ENCODE results near the gene GNG7.
A peak's percentile ranks its signal among the peaks of the same experiment; 100 is the strongest.
"Not testable (repeated sequence)": the region's sequence is repeated elsewhere in the genome, so short reads cannot be mapped to it uniquely, and the experiment has no call there.

GNG7 gene

DNA sequence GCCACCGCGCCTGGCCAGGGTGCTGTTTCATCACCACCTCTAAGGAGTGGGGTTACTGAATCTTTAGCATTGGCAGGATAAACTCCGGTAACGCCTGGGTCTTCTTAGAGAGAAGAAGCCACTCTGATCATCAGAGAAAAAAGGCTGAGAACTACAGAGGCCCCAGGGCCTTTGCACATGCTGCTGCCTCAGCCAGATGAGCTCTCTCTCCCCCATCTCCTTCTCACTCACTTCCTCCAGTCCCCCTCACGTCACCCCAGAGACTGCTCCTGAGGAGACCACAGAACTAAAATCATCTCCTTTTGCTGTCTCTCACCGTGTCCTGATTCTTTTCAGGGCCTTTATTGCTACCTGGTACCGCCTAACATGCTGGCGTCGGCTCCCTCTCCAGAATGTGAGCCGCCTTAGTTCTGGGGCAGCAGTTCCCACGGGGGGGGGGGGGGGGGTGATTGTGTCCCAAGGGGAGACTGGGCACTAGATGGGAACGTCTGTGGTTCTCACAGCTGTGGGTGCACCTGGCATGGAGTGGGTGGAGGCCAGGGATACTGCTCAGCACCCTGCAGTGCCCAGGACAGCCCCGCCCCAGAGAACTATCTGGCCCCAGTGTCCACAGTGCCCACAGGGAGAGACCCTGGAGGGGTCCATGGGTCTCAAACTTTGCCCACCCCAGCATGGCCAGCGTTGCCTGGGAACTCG is 23.8 kb upstream of the GNG7 start:
- DNase-seq, result no peak

DNA sequence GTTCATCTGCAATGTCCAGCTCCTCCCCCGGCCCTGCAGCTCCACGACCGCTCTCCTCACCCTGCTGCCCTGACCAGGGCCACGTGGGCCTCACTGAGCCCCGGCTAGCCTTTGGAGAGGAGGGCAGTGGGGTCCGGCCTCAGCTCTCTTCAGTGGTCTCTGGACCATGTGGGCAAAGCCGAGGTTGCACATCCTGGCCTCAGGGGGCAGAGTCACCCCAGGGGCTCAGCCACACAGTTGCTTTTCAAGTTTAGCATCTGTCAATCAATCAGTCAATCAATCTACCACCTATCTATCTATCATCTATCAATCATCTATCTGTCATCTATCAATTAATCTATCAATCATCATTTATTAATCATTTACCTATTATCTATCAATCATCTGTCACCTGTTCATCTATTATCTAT is 21.7 kb upstream of the GNG7 start:
- DNase-seq, result no peak

DNA sequence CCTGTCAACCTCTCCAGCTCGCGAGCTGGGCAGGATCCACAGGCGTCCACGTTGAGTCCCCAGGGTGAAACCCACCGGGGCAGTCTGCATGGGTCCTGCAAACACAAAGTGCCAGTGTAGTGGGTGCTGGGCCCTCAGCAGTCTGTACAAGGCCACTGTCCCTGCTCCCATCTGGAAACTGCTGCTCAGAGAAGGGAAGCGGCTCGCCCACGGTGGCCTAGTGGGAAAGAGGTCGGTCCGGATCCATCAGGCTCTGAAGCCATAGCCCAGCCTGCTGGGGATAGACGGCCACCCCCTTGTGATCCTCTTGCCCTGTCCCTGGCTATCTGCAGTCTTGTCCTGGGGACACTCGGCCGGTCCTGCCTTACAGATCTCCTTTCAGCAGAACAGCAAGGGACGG is 21.3 kb upstream of the GNG7 start:
- DNase-seq, result no peak

DNA sequence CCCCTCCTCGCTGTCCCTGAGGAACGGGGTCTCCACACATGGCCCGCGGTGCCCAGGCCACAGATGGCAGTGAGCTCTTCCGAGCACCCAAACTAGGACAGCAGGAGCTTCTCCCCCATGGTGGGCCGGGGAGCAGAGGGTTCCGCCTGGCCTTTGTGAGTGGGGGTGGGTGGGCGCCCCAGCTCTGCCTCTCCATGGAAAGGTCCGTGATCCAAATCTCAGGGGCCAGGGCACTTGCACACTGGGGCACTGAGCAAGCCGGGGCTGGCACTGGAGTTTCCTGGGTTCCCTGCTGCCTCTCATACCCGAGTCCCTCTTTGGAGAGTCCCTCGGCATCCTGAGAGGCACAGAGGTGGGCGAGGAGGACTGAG is 20.8 kb upstream of the GNG7 start:
- DNase-seq, result no peak

DNA sequence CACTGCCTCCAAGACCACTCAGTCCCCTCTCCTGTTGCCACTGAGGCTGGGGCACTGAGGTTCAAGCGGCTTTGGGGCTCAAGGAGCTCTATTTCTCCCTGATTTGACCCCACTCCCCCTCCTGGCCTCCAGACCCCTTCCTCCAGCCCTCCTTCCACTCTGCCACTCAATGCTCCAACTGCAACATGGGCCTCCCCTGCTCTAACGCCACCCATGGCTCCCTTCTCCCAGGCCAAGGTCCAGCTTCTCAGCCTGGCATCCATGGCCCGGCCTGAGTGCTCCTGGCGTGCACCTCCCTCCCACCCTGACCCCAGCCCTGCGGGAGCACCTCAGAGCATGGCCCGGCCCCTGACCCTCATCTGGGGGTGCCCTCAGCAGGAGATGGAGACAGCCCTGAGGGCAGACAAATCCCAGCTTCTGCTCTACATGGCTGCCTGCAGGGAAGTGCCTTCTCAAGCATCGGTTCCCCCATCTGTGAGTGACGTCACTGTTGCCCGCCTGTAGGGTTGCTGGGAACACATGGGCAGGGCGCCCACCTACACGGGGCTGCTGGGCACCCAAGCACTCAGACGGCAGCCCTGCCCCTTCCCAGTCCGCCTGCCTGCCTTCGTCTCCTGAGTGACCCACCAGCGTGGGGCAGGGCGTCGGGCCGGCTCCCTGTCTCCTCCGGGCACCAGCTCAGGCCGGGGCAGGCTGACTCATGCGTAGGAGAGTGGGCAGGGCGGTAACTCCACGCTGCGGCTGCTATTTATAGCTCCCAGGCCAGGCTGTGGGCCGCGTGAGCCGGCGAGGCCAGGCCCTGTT is 20.2 kb upstream of the GNG7 start:
- no peak for DNase-seq

DNA sequence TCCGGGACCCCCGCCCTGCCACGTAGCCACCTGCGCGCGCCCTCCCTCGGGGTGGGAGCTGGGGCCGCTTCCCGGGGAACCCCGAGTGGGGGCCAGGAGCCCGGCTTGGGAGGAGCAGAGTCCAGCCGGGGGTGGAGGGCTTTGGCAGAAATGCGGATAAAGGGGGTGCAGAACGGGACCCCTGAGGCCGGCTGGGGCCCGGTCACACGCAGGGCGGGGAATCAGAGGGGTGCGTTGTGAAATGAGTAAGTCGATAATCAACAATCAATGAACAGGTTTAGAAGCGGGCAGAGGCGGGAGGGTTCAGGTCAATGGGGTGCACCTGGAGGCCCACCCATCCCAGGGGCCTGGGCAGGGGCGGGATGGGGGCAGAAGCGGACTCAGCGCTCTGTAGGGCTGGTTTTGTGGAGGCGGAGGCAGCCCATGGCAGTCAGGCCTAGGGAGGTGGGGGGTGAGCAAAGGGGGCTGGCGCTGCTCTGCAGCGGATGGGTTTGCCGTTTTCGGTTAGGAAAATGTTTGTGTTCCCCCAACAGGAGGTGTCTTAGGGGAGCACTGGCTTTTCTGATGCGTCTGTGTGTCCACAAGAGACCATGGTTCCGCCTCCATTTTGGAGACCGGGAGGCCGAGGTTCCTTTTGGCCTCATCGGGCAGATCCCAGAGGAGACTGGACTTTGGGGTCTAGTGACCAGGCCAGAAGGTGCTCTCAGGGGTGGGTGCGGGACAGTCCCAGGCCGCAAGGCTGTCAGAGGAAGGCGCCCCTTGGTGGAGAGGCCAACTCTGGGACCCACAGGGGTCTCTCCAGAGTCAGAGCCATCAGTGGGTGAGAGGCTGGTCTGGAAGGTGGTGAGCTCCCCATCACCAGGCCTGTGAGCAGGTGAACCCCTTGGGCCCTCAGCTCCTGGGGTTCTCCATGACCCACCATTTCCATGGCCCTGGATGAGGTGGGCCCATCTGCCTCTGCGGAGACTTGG is 19.4 kb upstream of the GNG7 start:
- no peak for DNase-seq

DNA sequence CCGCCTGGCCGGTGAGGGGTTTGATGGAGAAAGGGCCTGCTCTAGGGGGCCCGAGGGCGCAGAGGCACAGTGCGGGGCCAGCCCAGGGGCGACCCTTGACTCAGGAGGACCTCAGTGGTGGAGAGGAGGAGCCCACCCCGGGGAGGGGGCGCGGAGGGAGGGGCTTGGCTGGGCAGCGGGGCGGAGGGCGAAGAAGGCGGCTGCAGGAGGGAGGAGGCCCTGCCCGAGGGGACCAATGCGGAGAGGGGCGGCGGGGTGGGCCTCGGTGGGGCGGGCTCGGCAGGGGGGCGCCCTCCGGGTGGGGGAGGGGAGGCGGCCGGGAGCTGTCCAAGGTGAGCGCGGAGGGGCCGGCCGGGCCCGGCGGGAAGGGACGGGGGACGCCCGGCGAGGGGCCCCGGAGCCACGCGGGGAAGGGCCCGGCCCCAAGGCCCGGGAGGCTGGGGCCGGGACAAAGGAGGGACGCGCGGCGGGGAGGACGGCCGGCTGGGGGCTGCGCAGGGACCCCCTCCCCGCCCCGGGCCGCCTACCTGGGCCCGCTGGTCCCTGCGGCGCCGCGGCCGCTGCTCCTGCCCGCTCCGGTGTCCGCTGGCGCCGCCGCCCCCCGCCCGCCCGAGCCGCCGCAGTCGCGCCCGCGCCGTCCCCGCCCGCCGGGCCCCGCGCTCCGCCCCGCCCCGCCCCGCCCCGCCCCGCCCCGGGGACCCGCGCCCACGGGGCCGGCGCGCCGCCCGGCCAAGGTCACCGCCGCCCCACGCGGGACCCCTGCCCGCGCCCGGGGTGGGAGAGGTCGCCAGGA is 18.5 kb upstream of the GNG7 start, which contains the start of gene DIRAS1:
DIRAS1 (minus strand) TSS at position 596 of the 793 bp plus-strand sequence. CDS start 3,566 bp downstream, outside the sequence.
- DNase-seq, result peak; percentile 28

DNA sequence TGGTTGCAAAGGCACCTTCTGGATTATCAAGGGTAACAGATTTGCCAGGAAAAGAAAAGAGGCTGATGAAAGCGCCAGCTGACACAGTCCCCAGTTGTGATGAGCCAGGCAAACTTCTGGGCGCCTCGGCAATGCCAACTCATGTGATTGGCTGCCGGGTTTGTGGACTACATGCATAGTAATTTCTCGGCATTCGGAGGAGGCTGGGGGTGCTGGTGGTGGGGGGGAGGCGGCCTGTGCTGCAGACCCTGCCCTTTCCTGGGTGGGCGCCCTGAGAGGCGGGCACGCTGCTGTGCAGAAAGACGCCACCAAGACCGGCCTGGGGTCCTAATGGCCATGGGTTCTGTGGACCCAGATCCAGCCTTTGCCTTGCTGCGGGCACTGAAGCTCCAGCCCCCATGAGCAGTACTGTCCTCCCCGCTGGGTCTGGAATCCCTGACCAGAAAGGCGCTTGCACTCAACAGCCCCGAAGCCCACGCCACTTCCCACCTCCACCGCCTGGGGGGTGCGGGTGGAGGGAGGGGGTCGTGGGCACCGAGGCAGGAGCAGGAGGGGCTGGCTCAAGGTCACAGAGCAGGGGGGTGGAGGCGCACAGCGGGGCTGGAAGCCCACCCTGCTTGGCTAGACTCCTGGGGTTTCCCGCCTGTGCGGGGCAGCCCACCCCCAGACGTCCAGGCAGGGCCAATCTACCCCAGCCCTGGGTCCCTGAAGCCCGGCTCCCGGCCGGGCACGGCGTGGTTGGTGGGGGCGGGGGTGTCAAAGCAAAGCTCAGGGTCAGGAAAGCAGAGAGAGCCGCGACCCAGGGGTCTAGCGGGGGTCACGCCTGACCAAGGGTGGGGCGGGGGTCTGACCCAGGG is 17.7 kb upstream of the GNG7 start:
- DNase-seq, result no peak

DNA sequence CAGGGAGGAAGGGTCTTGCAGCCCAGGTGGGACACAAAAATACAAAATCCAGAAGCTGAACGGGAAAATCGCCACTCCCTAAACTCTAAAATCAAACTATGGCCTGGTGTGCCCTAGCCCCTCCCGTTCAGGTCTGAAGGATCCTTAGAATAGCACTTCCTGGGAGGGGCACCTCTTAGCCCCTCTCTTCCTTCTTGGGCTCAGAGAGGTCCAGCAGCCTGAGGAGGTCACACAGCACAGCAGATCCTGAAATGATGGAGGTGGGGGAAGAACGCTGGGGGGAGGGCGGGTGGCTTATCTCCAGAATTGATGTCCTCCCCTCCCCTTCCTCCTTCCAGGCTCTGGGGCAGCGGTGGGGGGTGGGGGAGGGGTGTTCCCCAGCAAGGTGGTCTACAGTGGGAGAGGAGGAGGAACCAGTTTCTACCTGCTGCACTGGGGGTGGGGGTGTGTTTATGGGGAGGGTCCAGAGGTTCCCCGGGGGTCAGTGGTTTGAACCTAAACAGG is 16.8 kb upstream of the GNG7 start:
- DNase-seq, result no peak

DNA sequence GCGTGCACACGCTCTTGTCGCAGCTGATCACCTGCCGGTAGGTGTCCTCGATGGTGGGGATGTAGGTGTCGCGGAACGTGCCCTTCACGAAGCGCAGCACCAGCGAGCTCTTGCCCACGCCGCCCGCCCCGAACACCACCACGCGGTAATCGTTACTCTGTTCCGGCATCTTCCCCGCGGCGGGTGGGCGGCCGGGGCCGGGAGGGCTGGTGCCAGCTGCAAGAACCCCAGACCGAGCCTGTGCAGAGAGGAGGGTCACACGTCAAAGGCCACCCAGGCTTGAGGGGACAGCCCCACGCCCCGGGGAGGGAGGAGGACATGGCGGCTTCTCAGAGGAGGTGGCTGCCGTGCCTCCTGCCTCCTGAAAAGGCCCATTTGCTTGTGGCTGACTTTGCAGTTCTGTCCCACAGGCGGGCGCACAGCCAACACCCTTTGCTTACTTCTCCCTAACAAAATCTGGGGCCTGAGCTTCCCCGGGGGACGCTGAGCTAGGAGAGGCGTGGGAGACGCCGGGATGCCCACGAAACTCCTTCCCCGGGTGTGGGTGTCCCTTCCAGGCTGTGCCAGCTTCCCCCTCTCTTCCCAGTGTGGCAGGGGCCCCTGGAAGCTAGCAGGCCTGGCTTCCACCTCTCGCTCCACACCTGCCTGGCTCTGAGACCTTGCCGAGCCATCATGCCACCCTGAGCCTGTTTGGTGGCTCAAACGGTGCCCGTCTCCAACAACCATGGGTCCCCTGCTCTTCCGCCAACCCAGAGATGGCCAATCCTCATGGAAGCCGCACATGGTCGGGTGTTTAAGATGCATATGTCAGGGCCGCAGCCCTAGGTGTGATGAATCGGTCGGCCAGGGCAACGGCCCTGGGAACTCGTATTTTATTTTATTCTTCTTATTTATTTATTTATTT is 15.4 kb upstream of the GNG7 start:
- no peak for DNase-seq

DNA sequence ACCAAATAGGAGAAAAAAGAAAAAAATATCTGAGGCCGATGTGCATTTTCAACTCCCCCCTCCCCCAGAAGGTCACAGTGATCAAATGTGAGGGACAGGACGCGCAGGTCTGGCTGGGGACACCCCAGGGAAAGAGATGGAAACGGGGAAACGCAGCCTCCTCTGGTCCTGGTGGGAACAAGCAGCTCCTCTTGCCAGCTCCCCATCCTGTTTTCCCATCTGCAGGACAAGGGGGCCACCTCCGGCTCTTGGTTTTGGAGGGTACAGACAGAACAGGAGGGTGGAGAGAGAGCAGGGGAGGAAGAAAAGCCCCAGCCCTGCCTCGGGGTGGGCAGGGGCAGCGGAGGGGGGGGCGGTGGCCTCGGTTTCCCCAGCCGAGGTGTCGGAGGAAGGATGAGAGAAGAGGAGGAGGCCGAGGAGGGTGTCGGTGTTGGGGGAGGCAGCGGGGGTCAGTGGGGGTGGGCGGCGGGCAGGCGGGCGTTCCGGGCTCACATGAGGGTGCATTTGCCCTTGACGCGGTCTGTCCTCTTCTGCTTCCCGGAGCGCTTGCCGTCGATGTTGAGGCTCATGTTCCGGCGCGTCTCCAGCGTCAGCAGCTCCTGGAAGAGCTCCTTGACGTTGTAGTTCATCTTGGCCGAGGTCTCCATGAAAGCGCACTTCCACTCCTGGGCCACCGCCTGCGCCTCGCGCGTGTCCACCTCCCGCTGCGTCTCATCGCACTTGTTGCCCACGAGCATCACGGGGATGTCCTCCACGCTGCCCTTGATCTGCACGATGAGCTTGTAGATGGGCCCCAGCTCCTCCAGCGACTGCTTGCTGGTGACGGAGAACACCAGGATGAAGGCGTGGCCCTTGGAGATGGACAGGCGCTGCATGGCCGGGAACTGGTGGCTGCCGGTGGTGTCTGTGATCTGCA is 14.5 kb upstream of the GNG7 start:
- no peak for DNase-seq

DNA sequence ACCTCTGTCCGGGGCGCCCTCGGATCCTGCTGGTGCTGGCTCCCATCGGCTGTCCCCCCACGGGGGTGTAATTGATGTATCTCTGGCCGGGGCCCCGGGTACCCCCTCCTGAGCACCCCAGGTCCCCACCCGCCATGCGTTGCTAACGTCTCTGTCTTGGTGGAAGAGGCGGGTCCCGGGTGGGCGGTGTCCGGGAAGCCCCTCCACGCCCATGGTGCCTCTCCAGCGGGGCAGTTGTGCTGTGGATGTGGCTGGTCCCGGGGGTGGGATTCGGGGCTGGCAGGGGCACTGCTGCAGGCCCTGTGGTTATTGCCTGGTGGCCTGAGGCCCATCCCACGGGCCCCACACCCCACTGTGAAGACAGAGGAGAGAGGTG is 13.8 kb upstream of the GNG7 start:
- no peak for DNase-seq

DNA sequence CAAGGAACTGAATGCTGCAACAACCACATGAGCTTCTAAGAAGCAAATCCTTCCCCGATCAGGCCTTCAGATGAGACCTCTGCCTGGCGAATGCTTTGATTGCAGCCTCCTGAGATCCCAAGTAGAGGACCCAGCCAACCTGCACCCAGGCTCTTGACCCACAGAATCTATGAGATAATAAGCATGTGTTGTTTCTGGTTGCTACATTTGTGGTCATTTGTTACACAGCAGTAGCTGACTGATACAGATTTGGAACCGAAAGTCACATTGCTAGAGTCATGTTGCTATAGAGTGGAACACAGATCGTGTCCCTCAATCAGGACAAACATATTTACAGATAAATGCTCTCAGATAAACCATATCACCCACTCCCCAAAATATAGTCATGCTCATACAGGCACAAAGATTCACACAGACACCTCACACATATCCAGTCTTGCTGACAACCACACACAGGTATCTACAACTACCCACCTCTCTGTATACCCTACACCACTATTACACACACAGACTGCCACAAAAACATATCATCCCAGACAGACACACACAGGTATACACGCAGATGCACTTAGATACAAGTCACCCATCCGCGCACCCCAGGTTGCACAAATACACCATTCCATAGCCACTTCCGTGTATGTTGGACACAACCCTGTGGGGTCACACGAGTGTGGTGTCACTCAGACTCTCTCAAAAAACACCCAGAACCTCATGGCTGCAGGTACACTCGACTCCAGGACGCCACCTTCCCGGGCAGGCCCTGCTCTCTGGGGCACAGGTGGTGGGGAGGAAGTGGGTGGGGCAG is 13.2 kb upstream of the GNG7 start:
- no peak for DNase-seq

DNA sequence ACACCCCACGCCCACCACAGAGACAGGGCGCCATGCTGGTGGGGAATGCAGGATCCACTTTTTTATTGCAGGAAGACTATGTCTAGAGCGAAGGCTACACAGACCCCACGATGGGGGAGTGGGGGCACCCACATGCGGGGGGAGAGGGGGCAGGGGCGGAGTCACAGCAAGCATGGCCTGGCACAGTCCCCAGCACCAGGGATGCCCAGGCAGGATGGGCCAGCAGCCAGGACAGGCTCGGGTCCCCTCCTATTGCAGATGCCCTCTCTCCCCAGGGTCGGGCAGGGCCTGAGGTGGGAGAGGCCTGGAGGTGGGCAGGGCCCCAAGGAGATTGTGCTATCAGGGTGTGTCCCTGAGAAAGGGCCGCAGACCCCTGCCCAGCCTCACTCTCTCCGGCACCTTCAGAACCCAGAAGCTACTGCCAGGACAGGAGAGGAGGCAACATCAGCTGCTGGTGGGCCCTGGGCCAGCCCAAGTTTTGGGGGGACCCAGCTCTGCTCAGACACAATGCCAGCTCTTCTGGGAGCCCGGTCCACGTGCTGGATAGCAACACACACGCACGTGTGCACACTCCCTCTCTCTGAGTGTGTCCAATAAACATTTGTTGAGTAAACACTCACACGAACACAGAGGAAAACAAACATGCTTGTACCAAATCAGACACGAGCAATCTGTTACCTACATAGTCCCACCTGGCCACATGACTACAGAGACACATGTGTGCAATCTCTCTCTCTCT is 12.2 kb upstream of the GNG7 start:
- no peak for DNase-seq

DNA sequence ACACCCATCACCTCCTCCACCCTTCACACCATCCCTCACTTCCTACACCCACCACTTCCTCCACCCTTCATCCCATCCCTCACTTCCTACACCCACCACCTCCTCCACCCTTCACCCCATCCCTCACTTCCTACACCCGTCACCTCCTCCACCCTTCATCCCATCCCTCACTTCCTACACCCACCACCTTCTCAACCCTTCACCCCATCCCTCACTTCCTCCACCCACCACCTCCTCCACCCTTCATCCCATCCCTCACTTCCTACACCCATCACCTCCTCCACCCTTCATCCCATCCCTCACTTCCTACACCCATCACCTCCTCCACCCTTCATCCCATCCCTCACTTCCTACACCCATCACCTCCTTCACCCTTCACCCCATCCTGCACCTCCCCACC is 11.6 kb upstream of the GNG7 start:
- not testable (repeated sequence) for DNase-seq

DNA sequence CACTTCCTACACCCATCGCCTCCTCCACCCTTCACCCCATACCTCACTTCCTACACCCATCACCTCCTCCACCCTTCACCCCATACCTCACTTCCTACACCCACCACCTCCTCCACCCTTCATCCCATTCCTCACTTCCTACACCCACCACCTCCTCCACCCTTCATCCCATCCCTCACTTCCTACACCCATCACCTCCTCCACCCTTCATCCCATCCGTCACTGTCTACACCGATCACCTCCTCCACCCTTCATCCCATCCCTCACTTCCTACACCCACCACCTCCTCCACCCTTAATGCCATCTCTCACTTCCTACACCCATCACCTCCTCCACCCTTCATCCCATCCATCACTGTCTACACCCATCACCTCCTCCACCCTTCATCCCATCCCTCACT is 10.7 kb upstream of the GNG7 start:
- DNase-seq, result not testable (repeated sequence)

DNA sequence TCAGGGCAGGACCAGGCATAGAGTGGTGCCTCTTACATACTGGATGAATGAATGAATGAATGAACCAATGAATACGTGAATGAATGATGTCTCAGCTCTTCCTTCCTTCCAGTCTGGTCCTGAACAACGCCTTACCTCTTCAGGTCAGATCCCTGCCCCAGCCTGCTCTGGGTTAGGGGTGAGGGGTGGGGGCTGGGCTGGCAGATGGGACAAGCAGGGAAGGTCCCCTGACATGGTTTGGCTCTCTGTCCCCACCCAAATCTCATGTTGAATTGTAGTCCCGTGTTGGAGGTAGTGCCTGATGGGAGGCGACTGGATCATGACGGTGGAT is 9.3 kb upstream of the GNG7 start:
- no peak for DNase-seq
